ENCODE results near the gene TXNL4A.

The TXNL4A gene

GRCh38 chr18:79935098-79935480 lies 53.3 kb downstream of the TXNL4A start:
- H3K4me3 ChIP-seq: no peak overlapping the region
- H3K36me3 ChIP-seq (replicated peaks): peaks cover 23% of the 10 kb centered on the region
- in situ Hi-C loops (cut with MboI; ENCODE audit: low sequenced_read_pairs): no loop called here
- H3K9me3 ChIP-seq: peaks cover 11% of the 10 kb centered on the region
- no peaks in the 10 kb centered on the region for H3K4me1 ChIP-seq
- H3K27me3 ChIP-seq (ENCODE audit: low read depth): no peaks in the 10 kb centered on the region
- DNase-seq (ENCODE audit: low spot score in 2 of 2): no peak

- Histone ChIP-seq H3K4me1 (no peaks in the 10 kb centered on the region), H3K36me3 (replicated peaks) (peaks cover 20% of the 10 kb centered on the region), H3K9me3 (peaks cover 17% of the 10 kb centered on the region), H3K4me3 (no peak overlapping the region), H3K27me3 (ENCODE audit: low read depth) (no peaks in the 10 kb centered on the region)
- DNase-seq (ENCODE audit: low spot score in 2 of 2): peak in 1 of 2 experiments; percentile 34
- in situ Hi-C loops (cut with MboI; ENCODE audit: low sequenced_read_pairs): no loop called here
Measured at GRCh38 chr18:79934311-79935097, 53.9 kb downstream of the TXNL4A start.

GRCh38 chr18:79933765-79934164 lies 54.6 kb downstream of the TXNL4A start:
- H3K36me3 ChIP-seq (replicated peaks): peaks cover 21% of the 10 kb centered on the region
- in situ Hi-C loops (cut with MboI; ENCODE audit: low sequenced_read_pairs): no loop called here
- no peaks in the 10 kb centered on the region for H3K4me1 ChIP-seq
- H3K27me3 ChIP-seq (ENCODE audit: low read depth): no peaks in the 10 kb centered on the region
- peak; percentile 49 to 78 for DNase-seq (ENCODE audit: low spot score in 2 of 2)
- no peak overlapping the region for H3K4me3 ChIP-seq
- H3K9me3 ChIP-seq: peaks cover 19% of the 10 kb centered on the region

GRCh38 chr18:79932907-79933306 lies 55.5 kb downstream of the TXNL4A start:
- no peaks in the 10 kb centered on the region for H3K27me3 ChIP-seq (ENCODE audit: low read depth)
- DNase-seq (ENCODE audit: low spot score in 2 of 2): no peak
- in situ Hi-C loops (cut with MboI; ENCODE audit: low sequenced_read_pairs): no loop called here
- peaks cover 19% of the 10 kb centered on the region for H3K9me3 ChIP-seq
- H3K4me1 ChIP-seq: no peaks in the 10 kb centered on the region
- peaks cover 21% of the 10 kb centered on the region for H3K36me3 ChIP-seq (replicated peaks)
- no peak overlapping the region for H3K4me3 ChIP-seq

- H3K4me1 ChIP-seq: no peaks in the 10 kb centered on the region
- H3K27me3 ChIP-seq (ENCODE audit: low read depth): no peaks in the 10 kb centered on the region
- no peak for DNase-seq (ENCODE audit: low spot score in 2 of 2)
- H3K36me3 ChIP-seq (replicated peaks): peaks cover 15% of the 10 kb centered on the region
- peaks cover 19% of the 10 kb centered on the region for H3K9me3 ChIP-seq
- in situ Hi-C loops (cut with MboI; ENCODE audit: low sequenced_read_pairs): no loop called here
- H3K4me3 ChIP-seq: no peak overlapping the region
Measured at GRCh38 chr18:79931475-79931874, 56.9 kb downstream of the TXNL4A start.

- DNase-seq (ENCODE audit: low spot score in 2 of 2): no peak
- in situ Hi-C loops (cut with MboI; ENCODE audit: low sequenced_read_pairs): no loop called here
- Histone ChIP-seq H3K27me3 (ENCODE audit: low read depth) (no peaks in the 10 kb centered on the region), H3K9me3 (peaks cover 19% of the 10 kb centered on the region), H3K4me3 (no peak overlapping the region), H3K4me1 (no peaks in the 10 kb centered on the region), H3K36me3 (replicated peaks) (peaks cover 11% of the 10 kb centered on the region)
Measured at GRCh38 chr18:79930020-79930642, 58.2 kb downstream of the TXNL4A start.

GRCh38 chr18:79928563-79928960 lies 59.8 kb downstream of the TXNL4A start:
- Histone ChIP-seq H3K4me1 (no peaks in the 10 kb centered on the region), H3K27me3 (ENCODE audit: low read depth) (no peaks in the 10 kb centered on the region), H3K36me3 (replicated peaks) (peaks cover 11% of the 10 kb centered on the region), H3K9me3 (peaks cover 17% of the 10 kb centered on the region), H3K4me3 (no peak overlapping the region)
- peak in 1 of 2 experiments; percentile 4 for DNase-seq (ENCODE audit: low spot score in 2 of 2)
- in situ Hi-C loops (cut with MboI; ENCODE audit: low sequenced_read_pairs): no loop called here

- peaks cover 11% of the 10 kb centered on the region for H3K36me3 ChIP-seq (replicated peaks)
- no peaks in the 10 kb centered on the region for H3K4me1 ChIP-seq
- H3K9me3 ChIP-seq: peaks cover 10% of the 10 kb centered on the region
- H3K27me3 ChIP-seq (ENCODE audit: low read depth): no peaks in the 10 kb centered on the region
- H3K4me3 ChIP-seq: no peak overlapping the region
- in situ Hi-C loops (cut with MboI; ENCODE audit: low sequenced_read_pairs): no loop called here
- DNase-seq (ENCODE audit: low spot score in 2 of 2): peak in 1 of 2 experiments; percentile 4
Measured at GRCh38 chr18:79927607-79928562, 60.5 kb downstream of the TXNL4A start.

- Histone ChIP-seq H3K9me3 (peaks cover 8% of the 10 kb centered on the region), H3K4me1 (no peaks in the 10 kb centered on the region), H3K27me3 (ENCODE audit: low read depth) (no peaks in the 10 kb centered on the region), H3K4me3 (no peak overlapping the region), H3K36me3 (replicated peaks) (peaks cover 11% of the 10 kb centered on the region)
- in situ Hi-C loops (cut with MboI; ENCODE audit: low sequenced_read_pairs): no loop called here
- DNase-seq (ENCODE audit: low spot score in 2 of 2): peak in 1 of 2 experiments; percentile 4
Measured at GRCh38 chr18:79926715-79927606, 61.4 kb downstream of the TXNL4A start.

GRCh38 chr18:79926306-79926705 lies 62.1 kb downstream of the TXNL4A start:
- Histone ChIP-seq H3K9me3 (peaks cover 8% of the 10 kb centered on the region), H3K36me3 (replicated peaks) (peaks cover 11% of the 10 kb centered on the region), H3K4me1 (no peaks in the 10 kb centered on the region), H3K4me3 (no peak overlapping the region), H3K27me3 (ENCODE audit: low read depth) (no peaks in the 10 kb centered on the region)
- peak in 1 of 2 experiments; percentile 3 for DNase-seq (ENCODE audit: low spot score in 2 of 2)
- in situ Hi-C loops (cut with MboI; ENCODE audit: low sequenced_read_pairs): no loop called here

GRCh38 chr18:79924814-79925731 lies 63.3 kb downstream of the TXNL4A start:
- H3K27me3 ChIP-seq (ENCODE audit: low read depth): no peaks in the 10 kb centered on the region
- H3K36me3 ChIP-seq (replicated peaks): peaks cover 11% of the 10 kb centered on the region
- no peaks in the 10 kb centered on the region for H3K4me1 ChIP-seq
- in situ Hi-C loops (cut with MboI; ENCODE audit: low sequenced_read_pairs): no loop called here
- peaks cover 8% of the 10 kb centered on the region for H3K9me3 ChIP-seq
- no peak overlapping the region for H3K4me3 ChIP-seq
- peak in 1 of 2 experiments; percentile 2 for DNase-seq (ENCODE audit: low spot score in 2 of 2)

- Histone ChIP-seq H3K27me3 (ENCODE audit: low read depth) (no peaks in the 10 kb centered on the region), H3K9me3 (no peaks in the 10 kb centered on the region), H3K4me3 (no peak overlapping the region), H3K36me3 (replicated peaks) (peaks cover 4% of the 10 kb centered on the region; the same call in 1 of the 2 replicates), H3K4me1 (no peaks in the 10 kb centered on the region)
- in situ Hi-C loops (cut with MboI; ENCODE audit: low sequenced_read_pairs): no loop called here
- DNase-seq (ENCODE audit: low spot score in 2 of 2): peak in 1 of 2 experiments; percentile 2
Measured at GRCh38 chr18:79923896-79924585, 64.3 kb downstream of the TXNL4A start.
